IMR-90 (cell line): ENCODE data around the gene CAMTA1. TPM values are rescaled to one million over a fixed set of nuclear protein-coding genes. Genes with fewer than 3 reads are reported as not detected.

ENCODE experiments used
- ATAC-seq: fragments of 200-7000 bp; cut with Tn5 transposase; 2 replicates; pipeline ENCODE4 v1.9.1; 2020; ENCODE audit warnings: low read depth, mild to moderate bottlenecking, moderate library complexity
- BruUV-seq: library from RNA; stranded (reverse); fragments of 400-500 nt; replicated peaks from 2 replicates; lab custom pipeline; 2021; lab: Mats Ljungman, UMichigan
- CTCF ChIA-PET: fragments of 300-600 bp; formaldehyde crosslinking; extraction: SDS; loops from one replicate; lab custom pipeline; 2021; ENCODE audit warnings: antibody characterized with exemption; lab: Yijun Ruan, JAX
- POLR2A ChIA-PET: fragments of 300-600 bp; sonication (Branson Sonifier 250); formaldehyde crosslinking; loops from one replicate; lab custom pipeline; 2022; ENCODE audit warnings: antibody characterized with exemption; ENCODE audit not compliant: unreplicated experiment; lab: Charles Lee
- DNase-seq: peaks from one replicate; pipeline ENCODE4 v3.0.0; 2013
- H2AFZ ChIP-seq: replicated peaks from 2 replicates; pipeline ENCODE3; 2013; ENCODE audit warnings: low read length, mild to moderate bottlenecking; ENCODE audit not compliant: poor library complexity
- H2AK5ac ChIP-seq: 2 replicates; pipeline ENCODE4 v1.6.1; 2013; ENCODE audit warnings: low read depth, low read length, inconsistent platforms
- H2AK9ac ChIP-seq: replicated peaks from 2 replicates; pipeline ENCODE3; 2013; ENCODE audit warnings: mild to moderate bottlenecking, low read depth, low read length, moderate library complexity; ENCODE audit not compliant: poor library complexity
- H2BK120ac ChIP-seq: 2 replicates; pipeline ENCODE4 v1.6.1; 2013; ENCODE audit warnings: low read depth, low read length, inconsistent platforms
- H2BK15ac ChIP-seq: 3 replicates; pipeline ENCODE4 v1.6.1; 2013; ENCODE audit warnings: low read depth, low read length, inconsistent platforms
- H2BK20ac ChIP-seq: 2 replicates; pipeline ENCODE4 v1.6.1; 2013; ENCODE audit warnings: low read depth, mild to moderate bottlenecking, inconsistent platforms, low read length, moderate library complexity
- H2BK5ac ChIP-seq: 2 replicates; pipeline ENCODE4 v1.6.1; 2013; ENCODE audit warnings: mild to moderate bottlenecking, low read depth, low read length, inconsistent platforms; ENCODE audit not compliant: poor library complexity, severe bottlenecking
- H3K14ac ChIP-seq: replicated peaks from 2 replicates; pipeline ENCODE4 v1.6.1; 2013; ENCODE audit warnings: low read depth, low read length, inconsistent platforms
- H3K18ac ChIP-seq: 2 replicates; pipeline ENCODE4 v1.6.1; 2013; ENCODE audit warnings: low read depth, low read length, control low read depth
- H3K23ac ChIP-seq: 2 replicates; pipeline ENCODE4 v1.6.1; 2013; ENCODE audit warnings: low read depth, low read length, inconsistent platforms
- H3K27ac ChIP-seq: 2 replicates; pipeline ENCODE4 v1.5.1; 2013; ENCODE audit warnings: mild to moderate bottlenecking, control low read depth, low read length; ENCODE audit not compliant: insufficient read depth
- H3K27me3 ChIP-seq: 2 replicates; pipeline ENCODE4 v1.6.1; 2013; ENCODE audit warnings: low read length; ENCODE audit not compliant: control insufficient read depth, insufficient read depth
- H3K36me3 ChIP-seq: 2 replicates; pipeline ENCODE4 v1.6.1; 2013; ENCODE audit warnings: low read length, mixed read lengths; ENCODE audit not compliant: control insufficient read depth, insufficient read depth
- H3K4ac ChIP-seq: 2 replicates; pipeline ENCODE4 v1.6.1; 2013; ENCODE audit warnings: low read depth, low read length, inconsistent platforms
- H3K4me1 ChIP-seq: 2 replicates; pipeline ENCODE4 v1.6.1; 2013; ENCODE audit warnings: low read length, mixed read lengths; ENCODE audit not compliant: control insufficient read depth, insufficient read depth
- H3K4me2 ChIP-seq: 2 replicates; pipeline ENCODE4 v1.6.1; 2013; ENCODE audit warnings: low read depth, mild to moderate bottlenecking, control low read depth, low read length, moderate library complexity
- H3K4me3 ChIP-seq: 2 replicates; pipeline ENCODE4 v1.5.1; 2013; ENCODE audit warnings: low read depth, mild to moderate bottlenecking, control low read depth, low read length, moderate library complexity; ENCODE audit not compliant: insufficient read depth
- H3K56ac ChIP-seq: 2 replicates; pipeline ENCODE4 v1.6.1; 2013; ENCODE audit warnings: low read length, inconsistent platforms; ENCODE audit not compliant: insufficient read depth; ENCODE audit errors: extremely low read depth
- H3K79me1 ChIP-seq, 2 experiments: 2 replicates each; pipeline ENCODE4 v1.6.1; 2013; ENCODE audit warnings: low read length in 2 of 2, inconsistent platforms in 1 of 2, low read depth in 1 of 2
- H3K9ac ChIP-seq: 2 replicates; pipeline ENCODE4 v1.6.1; 2013; ENCODE audit warnings: low read depth, low read length, control low read depth
- H3K9me1 ChIP-seq: 2 replicates; pipeline ENCODE4 v1.6.1; 2013; ENCODE audit warnings: low read length, inconsistent platforms; ENCODE audit not compliant: insufficient read depth
- H3K9me3 ChIP-seq: 2 replicates; pipeline ENCODE4 v1.6.1; 2013; ENCODE audit warnings: low read length; ENCODE audit not compliant: control insufficient read depth, insufficient read depth
- H4K20me1 ChIP-seq: 2 replicates; pipeline ENCODE4 v1.6.1; 2013; ENCODE audit warnings: low read length, inconsistent platforms; ENCODE audit not compliant: insufficient read depth
- H4K5ac ChIP-seq: 2 replicates; pipeline ENCODE4 v1.6.1; 2013; ENCODE audit warnings: mild to moderate bottlenecking, low read depth, low read length, control low read depth
- H4K8ac ChIP-seq, 2 experiments: 2 replicates each; pipeline ENCODE4 v1.6.1; 2013; ENCODE audit warnings: low read depth in 2 of 2, low read length in 2 of 2, control low read depth in 1 of 2, inconsistent platforms in 1 of 2
- H4K91ac ChIP-seq: 2 replicates; pipeline ENCODE4 v1.6.1; 2013; ENCODE audit warnings: low read depth, low read length, inconsistent platforms; ENCODE audit not compliant: insufficient read depth
- BHLHE40 ChIP-seq: fragments of 150-350 bp; IDR thresholded peaks from 2 replicates; pipeline ENCODE4 v1.6.1; 2016; ENCODE audit warnings: mild to moderate bottlenecking, low read depth, low read length
- CEBPB ChIP-seq: IDR thresholded peaks from 2 replicates; pipeline ENCODE4 v1.6.1; 2012; ENCODE audit warnings: low read depth, low read length, improper control_type of control experiment
- CHD1 ChIP-seq: IDR thresholded peaks from 2 replicates; pipeline ENCODE4 v1.6.1; 2012; ENCODE audit warnings: low read depth, low read length, improper control_type of control experiment
- FOS ChIP-seq: fragments of 150-350 bp; IDR thresholded peaks from 2 replicates; pipeline ENCODE4 v1.6.1; 2016; ENCODE audit warnings: low read depth, low read length
- MAFK ChIP-seq: IDR thresholded peaks from 2 replicates; pipeline ENCODE4 v1.6.1; 2012; ENCODE audit warnings: low read depth, low read length, improper control_type of control experiment
- MAZ ChIP-seq: IDR thresholded peaks from 2 replicates; pipeline ENCODE4 v1.6.1; 2012; ENCODE audit warnings: low read depth, mild to moderate bottlenecking, low read length, improper control_type of control experiment, moderate library complexity, borderline replicate concordance
- MXI1 ChIP-seq: IDR thresholded peaks from 2 replicates; pipeline ENCODE4 v1.6.1; 2012; ENCODE audit warnings: low read depth, mild to moderate bottlenecking, low read length, moderate library complexity, borderline replicate concordance
- NFE2L2 ChIP-seq: fragments of 150-350 bp; IDR thresholded peaks from 2 replicates; pipeline ENCODE4 v1.6.1; 2016; ENCODE audit warnings: low read depth, mild to moderate bottlenecking, low read length
- POLR2A ChIP-seq: IDR thresholded peaks from 2 replicates; pipeline ENCODE4 v1.6.1; 2012; ENCODE audit warnings: mild to moderate bottlenecking, low read depth, low read length
- RAD21 ChIP-seq: IDR thresholded peaks from 2 replicates; pipeline ENCODE4 v1.6.1; 2012; ENCODE audit warnings: low read length, improper control_type of control experiment
- RCOR1 ChIP-seq: IDR thresholded peaks from 2 replicates; pipeline ENCODE4 v1.6.1; 2012; ENCODE audit warnings: mild to moderate bottlenecking, low read length, improper control_type of control experiment; ENCODE audit not compliant: insufficient replicate concordance
- RFX5 ChIP-seq: IDR thresholded peaks from 2 replicates; pipeline ENCODE4 v1.8.0; 2012; ENCODE audit warnings: low read depth, mild to moderate bottlenecking, low read length, moderate library complexity
- SMC3 ChIP-seq: fragments of 150-350 bp; IDR thresholded peaks from 2 replicates; pipeline ENCODE4 v1.6.1; 2016; ENCODE audit warnings: low read depth, mild to moderate bottlenecking, antibody characterized with exemption, low read length, moderate library complexity
- WGBS, 2 experiments: methylation state at CpG; one replicate each; pipeline versions ENCODE4 v1.1.5 to v1.1.7; 2013; ENCODE audit warnings: missing lambda C conversion rate in 2 of 2; ENCODE audit not compliant: insufficient read length in 1 of 2; ENCODE audit errors: extremely low coverage in 2 of 2; 5-methylcytosine and 5-hydroxymethylcytosine counted together
- dilution Hi-C: fragments of 300-500 bp; cut with HindIII; formaldehyde crosslinking; loops from one replicate; pipeline ENCODE4 v1.14.3; 2018; ENCODE audit warnings: low sequenced_read_pairs; ENCODE audit not compliant: unreplicated experiment
- in situ Hi-C: fragments of 300-500 bp; cut with MboI; formaldehyde crosslinking; loops from 3 replicates; pipeline ENCODE4 v1.14.3; 2019; ENCODE audit warnings: low sequenced_read_pairs, inconsistent platforms, mixed read lengths
- intact Hi-C: fragments of 100-400 bp; cut with micrococcal nuclease; formaldehyde crosslinking; loops from 2 replicates; pipeline ENCODE4 v1.10.0; 2022
- polyA plus RNA-seq, 3 experiments: library from polyadenylated mRNA; depleted of rRNA; stranded (reverse); fragments of >200 nt; gene quantifications; 2 replicates each; pipeline ENCODE4 v1.2.3, GENCODE V29; 2012; ENCODE audit warnings: low replicate concordance in 1 of 3
- total RNA-seq: library from RNA; depleted of rRNA; stranded (reverse); fragments of >200 nt; gene quantifications from 2 replicates; pipeline ENCODE4 v1.2.3, GENCODE V29; 2012
- TF ChIP-seq, protein P1 (sequence below): fragments of 150-350 bp; IDR thresholded peaks from 2 replicates; pipeline ENCODE4 v1.6.1; 2017; ENCODE audit warnings: mild to moderate bottlenecking, antibody characterized with exemption, low read length, low read depth
- TF ChIP-seq, protein P2 (sequence below): fragments of 150-350 bp; IDR thresholded peaks from 2 replicates; pipeline ENCODE4 v1.6.1; 2016; ENCODE audit warnings: low read depth, mild to moderate bottlenecking, low read length, moderate library complexity, borderline replicate concordance
- TF ChIP-seq, protein P3 (sequence below): conservative IDR thresholded peaks from 2 replicates; pipeline ENCODE4 v1.5.1; 2012; ENCODE audit warnings: mild to moderate bottlenecking, low read depth, low read length, improper control_type of control experiment

The CAMTA1 gene
- total and polyA plus RNA-seq, 2 of the 4 experiments (the other 2 are of a cell fraction) = 35.5 to 74.3 TPM

DNA sequence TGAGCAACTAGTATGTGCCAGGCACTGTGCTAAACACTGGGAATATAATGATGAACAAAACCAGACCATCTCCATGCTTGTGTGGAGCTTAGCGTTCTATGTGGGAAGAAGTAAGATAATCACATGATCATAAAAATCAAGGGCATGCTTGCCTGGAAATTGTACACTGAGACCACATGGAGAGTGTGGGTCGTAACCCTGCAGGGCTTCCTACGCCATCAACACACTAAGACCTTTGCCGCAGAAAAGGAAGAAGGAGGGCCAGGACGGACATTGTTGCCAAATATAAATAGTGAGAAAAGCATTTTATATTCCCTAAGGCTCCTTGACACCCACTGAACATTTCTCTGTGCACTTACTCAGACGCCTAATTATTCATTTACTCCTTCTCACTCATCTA, 597.7 kb downstream of the CAMTA1 start:
- ChIA-PET POLR2A (no interaction called here), CTCF (interaction anchor here (0.6 kb wide), 1 partner anchor 30 kb away, joined by 3 read pairs; no protein-coding TSS in a partner anchor)
- no peak overlapping the region for H3K9ac ChIP-seq
- no peak overlapping the region for H3K14ac ChIP-seq
- intact Hi-C loops = no loop called here
- H3K27me3 ChIP-seq = peaks cover 1% of the 10 kb centered on the region
- H3K9me3 ChIP-seq = peaks cover 4% of the 10 kb centered on the region
- no peak overlapping the region for H3K27ac ChIP-seq
- H2BK20ac ChIP-seq = no peak overlapping the region
- no peak overlapping the region for H2AFZ ChIP-seq
- dilution Hi-C loops = no loop called here
- no peak overlapping the region for H2BK15ac ChIP-seq
- no peak overlapping the region for H4K8ac ChIP-seq
- in situ Hi-C loops = no loop called here
- WGBS, 2 experiments = no CpG with 5 or more reads among the region's 6 CpGs
- no peak overlapping the region for H2BK5ac ChIP-seq
- no TSS peak for BruUV-seq
- no peak overlapping the region for H3K56ac ChIP-seq
- H3K9me1 ChIP-seq = peaks cover 2% of the 10 kb centered on the region; the same call in 1 of the 2 replicates
- H3K36me3 ChIP-seq = no peaks in the 10 kb centered on the region
- no peak overlapping the region for H3K4me2 ChIP-seq
- no peak overlapping the region for H2AK5ac ChIP-seq
- H4K20me1 ChIP-seq = no peaks in the 10 kb centered on the region
- TF ChIP-seq, protein P1, sequence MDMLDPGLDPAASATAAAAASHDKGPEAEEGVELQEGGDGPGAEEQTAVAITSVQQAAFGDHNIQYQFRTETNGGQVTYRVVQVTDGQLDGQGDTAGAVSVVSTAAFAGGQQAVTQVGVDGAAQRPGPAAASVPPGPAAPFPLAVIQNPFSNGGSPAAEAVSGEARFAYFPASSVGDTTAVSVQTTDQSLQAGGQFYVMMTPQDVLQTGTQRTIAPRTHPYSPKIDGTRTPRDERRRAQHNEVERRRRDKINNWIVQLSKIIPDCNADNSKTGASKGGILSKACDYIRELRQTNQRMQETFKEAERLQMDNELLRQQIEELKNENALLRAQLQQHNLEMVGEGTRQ = no peak
- TF ChIP-seq, protein P2, sequence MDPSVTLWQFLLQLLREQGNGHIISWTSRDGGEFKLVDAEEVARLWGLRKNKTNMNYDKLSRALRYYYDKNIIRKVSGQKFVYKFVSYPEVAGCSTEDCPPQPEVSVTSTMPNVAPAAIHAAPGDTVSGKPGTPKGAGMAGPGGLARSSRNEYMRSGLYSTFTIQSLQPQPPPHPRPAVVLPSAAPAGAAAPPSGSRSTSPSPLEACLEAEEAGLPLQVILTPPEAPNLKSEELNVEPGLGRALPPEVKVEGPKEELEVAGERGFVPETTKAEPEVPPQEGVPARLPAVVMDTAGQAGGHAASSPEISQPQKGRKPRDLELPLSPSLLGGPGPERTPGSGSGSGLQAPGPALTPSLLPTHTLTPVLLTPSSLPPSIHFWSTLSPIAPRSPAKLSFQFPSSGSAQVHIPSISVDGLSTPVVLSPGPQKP = no peak
- TF ChIP-seq MAZ = no peak
- TF ChIP-seq MXI1 = no peak
- TF ChIP-seq RCOR1 = no peak
- TF ChIP-seq RFX5 = no peak
- TF ChIP-seq MAFK = no peak
- no peak for TF ChIP-seq BHLHE40
- TF ChIP-seq FOS = no peak
- TF ChIP-seq CHD1 = no peak
- TF ChIP-seq, protein P3, sequence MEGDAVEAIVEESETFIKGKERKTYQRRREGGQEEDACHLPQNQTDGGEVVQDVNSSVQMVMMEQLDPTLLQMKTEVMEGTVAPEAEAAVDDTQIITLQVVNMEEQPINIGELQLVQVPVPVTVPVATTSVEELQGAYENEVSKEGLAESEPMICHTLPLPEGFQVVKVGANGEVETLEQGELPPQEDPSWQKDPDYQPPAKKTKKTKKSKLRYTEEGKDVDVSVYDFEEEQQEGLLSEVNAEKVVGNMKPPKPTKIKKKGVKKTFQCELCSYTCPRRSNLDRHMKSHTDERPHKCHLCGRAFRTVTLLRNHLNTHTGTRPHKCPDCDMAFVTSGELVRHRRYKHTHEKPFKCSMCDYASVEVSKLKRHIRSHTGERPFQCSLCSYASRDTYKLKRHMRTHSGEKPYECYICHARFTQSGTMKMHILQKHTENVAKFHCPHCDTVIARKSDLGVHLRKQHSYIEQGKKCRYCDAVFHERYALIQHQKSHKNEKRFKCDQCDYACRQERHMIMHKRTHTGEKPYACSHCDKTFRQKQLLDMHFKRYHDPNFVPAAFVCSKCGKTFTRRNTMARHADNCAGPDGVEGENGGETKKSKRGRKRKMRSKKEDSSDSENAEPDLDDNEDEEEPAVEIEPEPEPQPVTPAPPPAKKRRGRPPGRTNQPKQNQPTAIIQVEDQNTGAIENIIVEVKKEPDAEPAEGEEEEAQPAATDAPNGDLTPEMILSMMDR = no peak
- TF ChIP-seq POLR2A = no peak
- TF ChIP-seq NFE2L2 = no peak
- TF ChIP-seq RAD21 = no peak
- TF ChIP-seq CEBPB = no peak
- no peak for TF ChIP-seq SMC3
- no peak overlapping the region for H3K23ac ChIP-seq
- peaks cover 6% of the 10 kb centered on the region for H3K4me1 ChIP-seq
- ATAC-seq (no peak), DNase-seq (no peak)
- H3K79me1 ChIP-seq = no peaks in the 10 kb centered on the region
- no peak overlapping the region for H3K18ac ChIP-seq
- no peak overlapping the region for H2BK120ac ChIP-seq
- no peak overlapping the region for H3K4me3 ChIP-seq
- H4K91ac ChIP-seq = no peak overlapping the region
- no peak overlapping the region for H3K4ac ChIP-seq
- no peak overlapping the region for H2AK9ac ChIP-seq
- no peak overlapping the region for H4K5ac ChIP-seq
